Mesenchymal stem cell (in vitro differentiated cells and primary cell): ENCODE data around the gene AZI2.

Experiments used
- DNase-seq: peaks from one replicate; pipeline ENCODE4 v3.0.0-alpha.2; 2013
- H2AFZ ChIP-seq: one replicate; pipeline ENCODE4 v1.6.1; 2013; ENCODE audit warnings: low read depth, mild to moderate bottlenecking, control low read depth, inconsistent platforms, low read length, moderate library complexity
- H2AK5ac ChIP-seq: 2 replicates; pipeline ENCODE4 v1.6.1; 2013; ENCODE audit warnings: low read length, moderate library complexity, mild to moderate bottlenecking, inconsistent platforms; ENCODE audit not compliant: severe bottlenecking
- H2BK120ac ChIP-seq: one replicate; pipeline ENCODE4 v1.6.1; 2013; ENCODE audit warnings: low read depth, mild to moderate bottlenecking, inconsistent platforms, low read length, moderate library complexity
- H2BK12ac ChIP-seq, 2 experiments: one replicate each; pipeline ENCODE4 v1.6.1; 2013; ENCODE audit warnings: inconsistent platforms in 2 of 2, low read length in 2 of 2, mild to moderate bottlenecking in 2 of 2, moderate library complexity in 2 of 2, control low read depth in 1 of 2
- H2BK15ac ChIP-seq: one replicate; pipeline ENCODE4 v1.6.1; 2013; ENCODE audit warnings: mild to moderate bottlenecking, low read depth, inconsistent platforms; ENCODE audit not compliant: poor library complexity, severe bottlenecking
- H2BK5ac ChIP-seq: 2 replicates; pipeline ENCODE4 v1.6.1; 2013; ENCODE audit warnings: low read depth, mild to moderate bottlenecking, low read length, control low read depth, inconsistent platforms; ENCODE audit not compliant: poor library complexity, severe bottlenecking
- H3K14ac ChIP-seq, 2 experiments: one replicate each; pipeline ENCODE4 v1.6.1; 2013; ENCODE audit warnings: inconsistent platforms in 2 of 2, low read length in 2 of 2, control low read depth in 1 of 2, mild to moderate bottlenecking in 1 of 2, moderate library complexity in 1 of 2
- H3K18ac ChIP-seq, 2 experiments: one replicate each; pipeline ENCODE4 v1.6.1; 2013; ENCODE audit warnings: inconsistent platforms in 2 of 2, low read length in 2 of 2, control low read depth in 1 of 2, low read depth in 1 of 2, mild to moderate bottlenecking in 1 of 2
- H3K23ac ChIP-seq, 2 experiments: one replicate each; pipeline ENCODE4 v1.6.1; 2013; ENCODE audit warnings: inconsistent platforms in 2 of 2, low read length in 2 of 2, mild to moderate bottlenecking in 2 of 2, moderate library complexity in 2 of 2, control low read depth in 1 of 2
- H3K27ac ChIP-seq: 2 replicates; pipeline ENCODE4 v1.5.1; 2013; ENCODE audit warnings: mild to moderate bottlenecking, moderate library complexity, low read length, control low read depth, inconsistent platforms; ENCODE audit not compliant: poor library complexity, severe bottlenecking
- H3K27me3 ChIP-seq, 2 experiments: 2 replicates each; pipeline versions ENCODE4 v1.6.1 to v1.7.0; 2013; ENCODE audit warnings: low read length in 2 of 2, mild to moderate bottlenecking in 2 of 2, moderate library complexity in 2 of 2, control low read depth in 1 of 2, inconsistent platforms in 1 of 2; ENCODE audit not compliant: control insufficient read depth in 1 of 2, insufficient read depth in 1 of 2
- H3K36me3 ChIP-seq, 2 experiments: 2 replicates each; pipeline versions ENCODE4 v1.6.1 to v1.7.0; 2013; ENCODE audit warnings: low read length in 2 of 2, control low read depth in 1 of 2, inconsistent platforms in 1 of 2, low read depth in 1 of 2, mild to moderate bottlenecking in 1 of 2; ENCODE audit not compliant: insufficient read depth in 2 of 2, control insufficient read depth in 1 of 2
- H3K4ac ChIP-seq, 2 experiments: one replicate each; pipeline ENCODE4 v1.6.1; 2013; ENCODE audit warnings: inconsistent platforms in 2 of 2, low read length in 2 of 2, mild to moderate bottlenecking in 2 of 2, moderate library complexity in 2 of 2, control low read depth in 1 of 2, low read depth in 1 of 2
- H3K4me1 ChIP-seq: 2 replicates; pipeline ENCODE4 v1.6.1; 2013; ENCODE audit warnings: low read depth, low read length, control low read depth; ENCODE audit not compliant: control insufficient read depth, insufficient read depth
- H3K4me2 ChIP-seq: 2 replicates; pipeline ENCODE4 v1.6.1; 2013; ENCODE audit warnings: low read length, mild to moderate bottlenecking, inconsistent platforms; ENCODE audit not compliant: poor library complexity, severe bottlenecking
- H3K4me3 ChIP-seq, 2 experiments: 2 replicates each; pipeline versions ENCODE4 v1.5.1 to v1.7.0; 2013; ENCODE audit warnings: low read length in 2 of 2, mild to moderate bottlenecking in 2 of 2, control low read depth in 1 of 2, low read depth in 1 of 2; ENCODE audit not compliant: insufficient read depth in 1 of 2
- H3K79me1 ChIP-seq: replicated peaks from 2 replicates; pipeline ENCODE4 v1.6.1; 2013; ENCODE audit warnings: mild to moderate bottlenecking, control low read depth, low read length, inconsistent platforms; ENCODE audit not compliant: poor library complexity, severe bottlenecking
- H3K9ac ChIP-seq: 2 replicates; pipeline ENCODE4 v1.7.0; 2013; ENCODE audit warnings: mild to moderate bottlenecking, low read length, moderate library complexity
- H3K9me3 ChIP-seq: 2 replicates; pipeline ENCODE4 v1.7.0; 2013; ENCODE audit warnings: mild to moderate bottlenecking, low read length; ENCODE audit not compliant: control insufficient read depth
- H4K8ac ChIP-seq: one replicate; pipeline ENCODE4 v1.6.1; 2013; ENCODE audit warnings: inconsistent platforms, mild to moderate bottlenecking, low read length, moderate library complexity
- H4K91ac ChIP-seq: one replicate; pipeline ENCODE4 v1.6.1; 2013; ENCODE audit warnings: mild to moderate bottlenecking, low read length, inconsistent platforms
- WGBS: methylation state at CpG from one replicate; pipeline ENCODE4 v1.1.7; 2013; ENCODE audit warnings: mixed read lengths; 5-methylcytosine and 5-hydroxymethylcytosine counted together

The AZI2 gene

DNA sequence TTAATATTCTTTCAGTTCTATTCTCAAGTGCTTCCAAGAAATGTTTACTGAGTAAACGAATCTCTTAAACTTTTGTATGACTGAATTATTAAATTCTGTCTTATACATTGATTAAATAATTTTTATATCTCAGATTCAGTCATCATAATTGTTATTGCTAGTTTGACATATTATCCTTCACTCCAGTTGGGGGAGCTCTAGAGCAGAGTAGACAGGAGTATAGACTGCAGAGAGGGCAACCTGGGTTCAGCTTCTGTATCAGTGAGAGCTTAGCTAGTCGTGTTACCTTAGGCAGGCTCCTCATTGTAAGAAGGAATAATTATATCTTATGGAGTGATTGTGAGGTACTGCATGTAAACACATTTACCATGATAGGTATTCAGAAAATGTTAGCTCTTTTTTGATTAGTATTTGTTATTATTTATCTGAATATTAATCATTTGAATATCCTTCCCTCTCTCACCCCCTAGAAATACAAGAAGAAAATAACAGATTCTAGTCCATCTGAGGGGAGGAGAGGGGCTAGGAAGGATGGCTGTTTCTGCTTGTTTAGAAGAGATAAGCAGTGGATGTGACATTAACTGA lies 31.1 kb downstream of the AZI2 start:
- Histone ChIP-seq H3K4me1 (no peaks in the 10 kb centered on the region), H2BK12ac (no peak overlapping the region), H3K4me3 (no peak overlapping the region), H3K14ac (no peak overlapping the region), H3K23ac (no peak overlapping the region), H2BK120ac (no peak overlapping the region), H3K4ac (no peak overlapping the region), H3K9ac (no peak overlapping the region), H2AK5ac (no peak overlapping the region), H3K27me3 (no peaks in the 10 kb centered on the region), H3K79me1 (peaks cover 6% of the 10 kb centered on the region), H2BK15ac (no peak overlapping the region), H2AFZ (no peak overlapping the region), H4K91ac (no peak overlapping the region), H3K18ac (no peak overlapping the region), H3K36me3 (peaks cover 0 to 25% of the 10 kb centered on the region in 2 experiments), H2BK5ac (no peak overlapping the region), H3K27ac (no peak overlapping the region), H3K4me2 (no peak overlapping the region), H3K9me3 (no peaks in the 10 kb centered on the region), H4K8ac (no peak overlapping the region)
- peak; percentile 46 for DNase-seq
- no CpG with 5 or more reads among the region's 2 CpGs for WGBS

- Histone ChIP-seq H3K9ac (no peak overlapping the region), H3K23ac (no peak overlapping the region), H3K27ac (no peak overlapping the region), H2BK5ac (no peak overlapping the region), H3K18ac (no peak overlapping the region), H2BK15ac (no peak overlapping the region), H2AK5ac (no peak overlapping the region), H2BK120ac (no peak overlapping the region), H3K27me3 (no peaks in the 10 kb centered on the region), H3K4me1 (no peaks in the 10 kb centered on the region), H4K91ac (no peak overlapping the region), H2BK12ac (no peak overlapping the region), H3K14ac (no peak overlapping the region), H3K4ac (no peak overlapping the region), H3K79me1 (peaks cover 6% of the 10 kb centered on the region), H4K8ac (no peak overlapping the region), H3K36me3 (peaks cover 0 to 20% of the 10 kb centered on the region in 2 experiments), H2AFZ (no peak overlapping the region), H3K4me2 (no peak overlapping the region), H3K9me3 (no peaks in the 10 kb centered on the region), H3K4me3 (no peak overlapping the region)
- no peak for DNase-seq
- no CpG with 5 or more reads among the region's 2 CpGs for WGBS
Observed at GRCh38 chr3:28316226-28316625, 32.4 kb downstream of the AZI2 start.

GRCh38 chr3:28315711-28316110 lies 32.9 kb downstream of the AZI2 start:
- DNase-seq, result no peak

GRCh38 chr3:28308196-28308595 lies 40.4 kb downstream of the AZI2 start:
- Histone ChIP-seq H2AK5ac (no peak overlapping the region), H3K4me3 (no peak overlapping the region), H2BK12ac (no peak overlapping the region), H2BK5ac (no peak overlapping the region), H3K36me3 (no peaks in the 10 kb centered on the region), H2BK15ac (no peak overlapping the region), H3K27ac (no peak overlapping the region), H4K91ac (no peak overlapping the region), H2BK120ac (no peak overlapping the region), H3K18ac (no peak overlapping the region), H3K4me2 (no peak overlapping the region), H3K27me3 (no peaks in the 10 kb centered on the region), H2AFZ (no peak overlapping the region), H3K9ac (no peak overlapping the region), H3K79me1 (peaks cover 3% of the 10 kb centered on the region), H3K4ac (no peak overlapping the region), H3K14ac (no peak overlapping the region), H3K9me3 (no peaks in the 10 kb centered on the region), H3K4me1 (no peaks in the 10 kb centered on the region), H3K23ac (no peak overlapping the region), H4K8ac (no peak overlapping the region)
- DNase-seq, result peak; percentile 8
- WGBS, result no CpG with 5 or more reads among the region's 3 CpGs

More at GRCh38 chr3:28315711-28316110, 32.9 kb downstream of the AZI2 start:
- no peak overlapping the region for H3K27ac ChIP-seq
- no peak overlapping the region for H3K4ac ChIP-seq
- no peak overlapping the region for H2BK12ac ChIP-seq
- H2AFZ ChIP-seq, result no peak overlapping the region
- no peak overlapping the region for H3K14ac ChIP-seq
- H3K36me3 ChIP-seq, result peaks cover 0 to 15% of the 10 kb centered on the region in 2 experiments
- no peak overlapping the region for H3K23ac ChIP-seq
- no peak overlapping the region for H3K4me2 ChIP-seq
- no peak overlapping the region for H2BK120ac ChIP-seq
- peaks cover 8% of the 10 kb centered on the region for H3K79me1 ChIP-seq
- H3K9ac ChIP-seq, result no peak overlapping the region
- no peak overlapping the region for H3K18ac ChIP-seq
- H4K8ac ChIP-seq, result no peak overlapping the region
- H3K4me1 ChIP-seq, result no peaks in the 10 kb centered on the region
- no peak overlapping the region for H2AK5ac ChIP-seq
- H3K27me3 ChIP-seq, result no peaks in the 10 kb centered on the region
- H2BK5ac ChIP-seq, result no peak overlapping the region
- 88% methylated on average over 1 of the region's 1 CpG for WGBS
- no peak overlapping the region for H2BK15ac ChIP-seq
- H3K9me3 ChIP-seq, result no peaks in the 10 kb centered on the region
- no peak overlapping the region for H3K4me3 ChIP-seq
- no peak overlapping the region for H4K91ac ChIP-seq
